Activated CD4-positive, alpha-beta T cell treated with anti-CD3 and anti-CD28 coated beads, Interleukin-2, amount 50 U/mL, for 1 hour (primary cell): Measurements from ENCODE around the gene USP25.

Experiments used
- DNase-seq: peaks from one replicate; pipeline ENCODE4 v3.0.0-alpha.2; 2020

Gene USP25

DNA sequence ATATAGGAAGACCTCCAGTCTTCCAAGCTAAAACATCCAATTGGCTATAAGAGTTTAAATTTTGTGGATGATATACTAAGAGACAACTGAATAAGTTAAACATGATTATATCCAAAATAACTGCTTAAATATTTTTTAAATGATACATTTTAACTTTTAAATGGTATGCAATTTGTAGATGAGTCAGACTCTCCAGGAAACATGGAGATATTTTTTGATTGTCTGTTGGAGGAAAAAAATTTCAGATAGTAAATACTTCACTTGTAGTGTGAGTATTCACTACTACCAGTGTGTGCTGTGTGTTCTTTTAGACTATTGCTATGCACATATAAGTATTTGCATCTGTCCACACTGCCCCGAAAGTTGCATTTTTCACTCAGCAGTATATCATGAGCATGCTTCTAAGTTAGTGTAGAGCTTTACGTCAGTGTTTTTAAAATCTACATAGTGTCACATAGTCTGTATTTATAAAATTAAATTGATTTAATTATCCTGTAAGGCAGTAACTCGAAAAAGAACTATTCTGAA, 91.1 kb downstream of the USP25 start:
- DNase-seq, result no peak

DNA sequence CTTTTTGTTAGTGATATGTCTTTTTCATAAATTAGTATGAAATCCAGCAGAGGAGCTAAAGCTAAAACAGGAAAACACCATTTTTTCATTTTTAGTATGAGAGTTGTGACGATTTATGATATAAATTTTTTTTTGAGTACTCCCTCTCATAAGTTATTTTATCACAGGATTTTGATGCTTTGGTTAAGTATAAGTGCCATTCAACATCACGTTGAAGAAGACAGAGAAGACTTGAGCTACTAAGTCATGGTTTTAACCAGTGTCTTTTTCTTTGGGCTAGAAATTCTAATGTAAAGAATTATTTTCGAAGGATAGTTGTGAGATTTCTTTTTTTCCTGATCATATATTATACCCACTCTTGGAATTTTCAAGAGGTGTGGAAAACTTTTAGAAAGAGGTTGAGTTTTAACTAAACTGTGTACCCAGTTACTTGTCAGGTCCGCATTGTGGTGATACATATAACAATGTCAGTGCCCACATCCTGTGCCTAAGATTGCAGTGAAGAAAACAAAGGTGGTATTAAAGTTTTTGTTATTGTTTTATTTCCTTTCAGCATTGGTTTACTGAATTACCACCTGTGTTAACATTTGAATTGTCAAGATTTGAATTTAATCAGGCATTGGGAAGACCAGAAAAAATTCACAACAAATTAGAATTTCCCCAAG, 93.8 kb downstream of the USP25 start:
- DNase-seq, result no peak

DNA sequence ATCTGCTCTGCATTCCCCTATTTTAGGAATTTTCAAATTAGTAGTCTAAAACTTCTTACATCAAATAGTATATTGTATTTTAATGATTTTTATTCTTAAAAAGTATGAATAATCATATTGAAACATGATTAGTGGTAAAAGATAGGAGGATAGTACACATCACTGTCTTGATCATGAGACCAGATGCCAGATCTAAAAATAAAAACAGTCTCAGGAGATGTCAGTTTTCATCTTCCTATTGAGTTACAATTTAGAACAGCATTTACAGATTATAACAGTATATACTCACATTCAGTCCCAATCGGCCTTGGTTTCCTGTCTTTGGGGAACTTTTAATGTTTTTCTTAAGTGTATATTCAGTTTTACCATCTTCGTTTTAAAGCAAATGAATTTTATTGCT, 95.9 kb downstream of the USP25 start:
- no peak for DNase-seq

DNA sequence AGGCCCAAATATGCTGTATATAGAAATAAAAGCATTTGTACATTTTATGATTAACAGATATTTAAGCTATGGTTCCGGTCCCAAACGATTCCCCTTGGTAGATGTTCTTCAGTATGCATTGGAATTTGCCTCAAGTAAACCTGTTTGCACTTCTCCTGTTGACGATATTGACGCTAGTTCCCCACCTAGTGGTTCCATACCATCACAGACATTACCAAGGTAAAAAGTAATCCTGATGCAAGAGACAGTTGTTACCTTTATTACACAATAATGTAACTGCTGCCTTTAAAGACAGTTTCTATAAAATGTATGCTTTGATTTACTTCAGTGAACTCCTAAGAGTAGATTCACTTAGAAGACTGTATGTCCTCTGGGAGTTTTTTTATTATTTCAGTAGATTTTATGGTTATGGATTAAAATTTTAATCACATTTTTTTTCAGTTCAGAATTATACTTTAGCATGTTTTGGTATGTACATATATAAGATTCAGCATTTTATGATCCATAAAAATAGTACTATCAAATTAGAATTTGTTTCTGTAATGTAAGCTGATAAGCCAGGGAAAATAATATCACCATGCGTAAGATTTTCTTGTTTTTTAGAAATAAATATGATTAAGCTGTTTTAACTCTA, 96.5 kb downstream of the USP25 start:
- DNase-seq, result no peak

DNA sequence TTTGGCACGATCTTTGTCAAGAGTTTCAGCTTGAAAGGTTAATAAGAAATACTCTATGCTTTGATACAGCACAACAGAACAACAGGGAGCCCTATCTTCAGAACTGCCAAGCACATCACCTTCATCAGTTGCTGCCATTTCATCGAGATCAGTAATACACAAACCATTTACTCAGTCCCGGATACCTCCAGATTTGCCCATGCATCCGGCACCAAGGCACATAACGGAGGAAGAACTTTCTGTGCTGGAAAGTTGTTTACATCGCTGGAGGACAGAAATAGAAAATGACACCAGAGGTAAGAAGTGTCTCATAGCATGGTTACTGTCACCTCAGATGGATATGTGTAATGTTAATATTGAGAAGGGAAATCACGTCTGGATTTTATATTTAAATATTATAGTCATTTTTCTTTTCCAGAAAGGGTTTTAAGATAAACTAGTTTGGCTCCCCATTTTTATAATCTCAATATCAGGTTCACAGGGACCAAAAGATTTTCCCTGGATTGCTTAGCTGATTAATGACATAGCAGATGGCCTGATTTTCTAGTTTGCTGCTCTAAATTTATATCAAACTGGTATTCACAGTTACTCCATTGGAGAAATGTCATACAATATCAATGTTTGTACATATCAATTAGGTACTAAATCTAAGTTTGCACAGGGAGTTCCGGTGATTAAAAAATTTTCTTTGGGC, 97.3 kb downstream of the USP25 start:
- DNase-seq, result no peak

DNA sequence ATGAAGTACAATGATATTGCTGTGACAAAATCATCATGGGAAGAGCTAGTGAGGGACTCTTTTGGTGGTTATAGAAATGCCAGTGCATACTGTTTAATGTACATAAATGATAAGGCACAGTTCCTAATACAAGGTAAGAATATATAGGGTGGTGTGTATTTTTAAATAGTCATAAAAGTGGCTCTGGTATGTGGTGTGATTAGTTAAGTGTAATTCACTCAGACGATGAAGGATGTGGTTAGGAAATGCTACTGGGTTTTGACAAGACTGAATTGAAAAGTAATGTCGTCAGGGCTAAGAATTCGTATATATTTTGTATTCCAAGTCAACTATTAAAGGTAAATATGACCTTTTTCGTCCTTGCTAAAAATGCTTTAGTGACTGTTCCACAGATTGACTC, 101.7 kb downstream of the USP25 start:
- DNase-seq, result no peak

DNA sequence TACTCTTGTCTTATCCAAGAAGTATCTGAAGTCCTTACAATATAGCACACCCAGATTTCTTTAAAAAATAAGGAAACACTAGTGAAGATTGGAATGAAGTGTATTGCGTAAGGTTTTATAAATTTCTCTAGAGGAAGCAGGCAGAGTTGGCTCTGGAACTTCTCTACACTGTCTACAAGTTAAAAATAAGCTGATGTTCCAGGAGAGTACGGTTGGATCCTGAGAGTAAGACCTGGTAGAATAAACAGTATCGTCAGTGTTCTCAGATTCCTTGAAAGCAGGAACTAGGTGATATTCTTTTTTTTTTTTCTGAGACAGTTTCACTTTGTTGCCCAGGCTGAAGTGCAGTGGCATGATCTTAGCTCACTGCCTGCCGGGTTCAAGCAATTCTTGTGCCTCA, 107.9 kb downstream of the USP25 start:
- no peak for DNase-seq

DNA sequence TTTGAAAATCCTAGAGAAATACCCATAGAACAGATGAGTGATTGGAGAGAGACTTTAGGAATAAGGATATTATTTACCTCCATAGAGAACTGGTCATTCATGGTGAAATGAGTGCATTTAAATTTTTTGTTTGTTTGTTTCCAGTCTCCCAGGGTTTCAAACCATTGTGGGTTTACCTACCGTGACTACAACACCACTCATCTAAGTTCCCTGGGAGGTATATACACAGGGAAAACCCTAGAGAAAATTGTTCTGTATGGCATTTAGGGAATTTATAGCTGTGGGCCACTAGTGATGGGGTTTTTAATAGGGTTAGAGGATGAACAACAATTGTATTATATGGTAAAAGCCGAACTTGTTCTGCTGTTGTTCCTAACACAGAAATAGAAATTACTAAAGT, 109.2 kb downstream of the USP25 start:
- no peak for DNase-seq

DNA sequence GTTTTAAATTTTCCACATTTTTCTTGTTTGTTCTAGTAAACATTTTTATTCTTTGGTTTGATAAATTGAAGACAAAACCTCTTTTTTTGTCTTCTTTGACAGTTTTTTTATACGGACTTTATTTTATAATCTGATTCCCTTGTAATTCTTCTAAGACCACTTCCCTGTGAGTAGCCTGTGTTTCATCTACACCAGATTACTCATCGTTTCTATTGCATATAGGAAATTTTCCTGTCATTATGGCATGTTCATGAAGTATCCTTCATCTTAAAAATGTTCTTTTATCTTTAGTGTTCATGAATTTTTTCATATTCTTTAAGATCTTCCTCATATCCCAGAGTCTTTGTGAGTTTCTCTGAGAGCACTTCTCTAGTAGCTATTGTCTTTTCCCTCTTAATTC, 109.8 kb downstream of the USP25 start:
- DNase-seq, result no peak

DNA sequence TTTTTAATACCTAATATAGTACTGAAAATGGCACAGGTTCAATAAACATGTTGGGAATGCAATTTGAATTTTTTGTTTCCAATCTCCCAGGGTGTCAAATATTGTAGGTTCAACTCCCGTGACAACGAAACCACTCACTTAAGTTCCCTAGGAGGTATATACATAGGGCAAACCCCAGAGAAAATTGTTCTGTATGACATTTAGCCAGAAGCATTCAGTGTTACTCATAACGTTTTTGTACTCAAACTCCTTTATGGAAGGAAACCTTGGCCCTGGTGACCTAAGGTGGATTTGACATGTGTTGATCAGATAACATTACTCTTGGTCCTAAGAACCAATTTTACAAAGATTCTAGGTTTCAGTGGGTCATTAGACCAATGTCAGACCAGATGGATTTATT, 110.6 kb downstream of the USP25 start:
- DNase-seq, result no peak

DNA sequence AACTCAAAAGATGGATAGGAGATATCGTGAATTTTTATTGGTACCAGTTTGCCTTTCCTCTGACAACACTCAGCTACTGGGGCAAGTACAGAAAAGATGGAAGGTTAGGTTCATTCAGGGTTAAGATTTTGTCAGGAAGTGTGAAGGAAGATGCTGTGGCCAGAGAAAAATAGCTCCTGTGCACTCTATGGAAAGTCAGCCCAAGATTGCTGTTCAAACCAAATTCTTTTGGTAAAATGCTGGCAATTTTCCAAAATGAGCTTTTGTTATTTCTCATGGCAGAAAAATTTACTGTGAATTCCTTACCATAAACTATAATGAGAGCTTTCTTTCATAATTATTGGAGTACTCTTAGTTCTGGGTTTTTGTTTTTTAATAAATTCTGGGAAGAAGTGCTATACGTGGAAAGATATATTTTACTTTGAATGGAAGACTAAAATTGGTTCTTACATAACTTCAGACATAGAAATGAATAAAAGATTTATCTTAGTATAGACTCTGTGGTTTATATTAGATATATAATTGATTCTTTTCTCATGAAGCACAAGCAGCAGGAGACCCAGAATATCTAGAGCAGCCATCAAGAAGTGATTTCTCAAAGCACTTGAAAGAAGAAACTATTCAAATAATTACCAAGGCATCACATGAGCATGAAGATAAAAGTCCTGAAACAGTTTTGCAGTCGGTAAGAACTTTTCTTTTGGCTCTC, 112.2 kb downstream of the USP25 start:
- no peak for DNase-seq

DNA sequence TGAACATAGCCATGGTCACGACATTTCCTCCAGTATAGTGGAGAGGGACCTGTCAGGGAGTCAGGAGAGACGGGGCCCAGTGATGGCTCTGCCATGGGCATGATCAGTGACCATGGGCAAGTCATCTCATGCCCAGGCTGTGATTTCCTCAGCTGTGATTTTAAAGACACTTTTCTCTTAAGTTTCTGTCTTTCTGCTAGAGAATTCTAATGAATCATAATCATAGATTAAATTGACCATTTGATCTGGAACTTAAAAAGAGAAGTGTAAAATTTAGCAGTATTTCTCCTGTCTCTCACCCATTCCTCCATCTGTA, 112.7 kb downstream of the USP25 start:
- no peak for DNase-seq

DNA sequence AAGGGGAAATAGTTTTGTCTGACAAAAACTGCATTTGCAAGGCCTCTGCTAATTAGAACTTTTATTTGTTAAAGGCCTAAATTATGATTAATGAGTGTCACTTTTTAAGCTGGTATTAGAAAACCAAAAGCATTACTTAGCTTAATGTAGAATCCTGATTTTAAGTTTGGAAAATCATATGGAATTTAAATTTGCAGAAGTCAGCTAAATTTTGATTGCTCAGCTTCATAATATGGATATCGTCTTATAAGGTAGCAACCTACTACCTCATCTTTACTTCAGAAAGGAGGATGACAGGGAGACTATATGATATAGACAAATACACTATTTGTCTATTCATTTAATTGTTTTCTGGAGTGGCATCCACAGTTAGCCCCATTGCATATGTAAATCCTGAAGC, 114.0 kb downstream of the USP25 start:
- no peak for DNase-seq

DNA sequence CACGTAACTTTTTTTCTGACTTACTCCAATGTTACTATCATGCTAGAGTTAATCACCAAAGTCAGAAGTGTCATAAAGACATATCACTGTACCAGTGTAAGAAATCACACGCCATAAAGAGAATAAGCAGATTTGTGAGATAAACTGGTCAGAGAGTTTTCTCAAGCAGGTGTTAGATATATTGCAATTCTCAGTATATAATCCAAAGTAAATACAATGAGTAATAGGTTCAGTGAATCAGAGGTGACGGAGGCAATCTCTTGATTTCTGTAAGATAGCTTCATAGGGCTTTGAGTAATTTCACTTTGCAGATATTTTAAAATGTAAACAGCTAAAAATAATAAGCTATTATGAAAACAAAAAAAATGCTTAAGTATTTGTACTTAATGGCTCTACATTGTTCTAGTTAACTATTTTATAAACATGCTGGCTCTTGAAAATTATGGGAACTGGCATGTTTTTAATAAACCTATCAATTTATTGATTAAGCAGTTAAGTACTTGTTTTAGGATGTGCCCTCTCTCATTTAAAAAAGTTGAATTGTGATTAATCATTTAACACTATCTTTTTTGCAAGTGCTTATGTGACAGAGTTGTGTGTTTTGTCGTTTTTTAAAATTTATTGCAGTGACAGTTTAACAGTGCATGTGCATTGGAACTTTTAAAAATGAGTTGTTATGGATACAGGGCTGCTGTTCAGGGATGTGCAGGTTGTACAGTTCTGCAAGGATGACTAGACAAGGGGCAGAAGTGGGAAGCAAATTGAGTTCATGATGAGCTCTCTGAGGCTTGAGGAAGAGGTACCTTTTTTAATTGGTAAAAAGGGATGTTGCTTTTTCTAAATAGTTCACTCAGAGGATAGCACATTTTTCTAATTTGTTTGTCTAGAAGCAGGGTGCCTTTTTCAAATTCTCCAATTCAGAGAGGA, 119.1 kb downstream of the USP25 start:
- DNase-seq, result no peak

DNA sequence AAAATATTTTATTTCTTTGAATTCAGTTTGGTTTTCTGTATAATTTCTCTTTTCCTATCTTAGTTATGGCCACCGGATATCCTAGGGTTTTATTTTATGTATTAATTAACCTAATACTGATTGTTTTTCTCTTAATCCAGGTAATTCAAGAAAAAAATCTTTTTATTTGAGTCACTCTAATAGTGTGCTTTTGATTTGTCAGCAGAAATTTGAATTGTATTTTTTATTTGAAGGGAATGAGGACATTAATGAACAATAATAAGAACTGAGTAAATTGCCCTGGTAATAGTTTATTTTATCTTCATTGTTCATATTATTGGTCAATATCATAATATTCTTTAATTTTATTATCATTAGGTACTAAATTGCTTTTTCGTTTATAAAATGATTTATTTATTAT, 120.1 kb downstream of the USP25 start:
- no peak for DNase-seq

DNA sequence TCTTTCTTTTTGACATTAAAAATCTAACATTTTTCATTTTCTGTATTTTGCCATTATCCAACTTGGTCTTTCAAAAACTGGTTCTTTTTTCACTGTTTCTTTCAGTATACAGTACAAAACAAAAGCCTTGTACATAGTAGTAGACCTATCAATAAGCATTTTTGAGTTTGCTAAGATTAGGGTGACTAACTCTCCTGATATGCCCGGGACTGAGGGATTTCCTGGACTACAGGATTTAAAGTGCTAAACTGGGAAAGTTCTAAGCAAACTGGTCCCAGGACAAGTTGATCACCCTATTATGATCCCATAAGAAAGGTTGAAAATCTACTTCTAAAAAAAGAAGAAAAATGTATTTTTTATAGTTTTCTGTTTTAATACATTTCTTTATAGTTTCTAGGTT, 120.9 kb downstream of the USP25 start:
- no peak for DNase-seq

DNA sequence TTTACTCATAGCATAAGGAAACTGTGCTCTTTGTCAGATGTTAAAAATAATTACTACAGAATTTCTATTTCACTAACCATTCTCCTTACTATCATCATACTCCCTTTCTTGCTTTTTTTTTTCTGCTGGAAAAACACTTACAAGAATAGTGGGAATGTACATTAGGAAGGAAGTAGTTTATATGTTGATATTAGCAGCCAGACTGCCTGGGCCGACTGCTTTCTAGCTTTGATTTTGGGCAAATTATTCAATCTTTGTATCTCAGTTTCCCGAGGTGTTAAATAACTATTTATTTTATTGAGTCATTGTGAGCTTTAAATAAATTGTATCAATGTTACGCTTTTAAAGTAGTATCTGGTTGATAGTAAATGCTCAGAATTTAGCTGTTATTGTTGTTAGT, 122.4 kb downstream of the USP25 start:
- no peak for DNase-seq

DNA sequence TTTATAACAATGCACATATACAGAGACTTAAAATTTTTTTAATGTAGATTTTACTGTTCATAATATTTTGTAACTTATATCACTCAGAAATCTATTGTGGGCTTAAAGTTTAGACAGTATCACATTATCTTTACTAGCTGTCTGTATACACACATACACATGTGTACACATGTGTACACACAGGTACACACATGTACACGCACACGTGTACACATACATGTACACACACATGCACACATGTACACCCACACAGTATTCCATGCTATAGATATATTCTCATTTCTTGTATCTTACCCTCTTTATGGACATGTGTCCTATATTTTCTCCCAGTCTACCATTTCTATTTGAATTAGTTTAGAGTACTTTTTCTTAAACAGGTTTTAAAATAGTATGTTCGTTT, 123.3 kb downstream of the USP25 start:
- DNase-seq, result no peak

DNA sequence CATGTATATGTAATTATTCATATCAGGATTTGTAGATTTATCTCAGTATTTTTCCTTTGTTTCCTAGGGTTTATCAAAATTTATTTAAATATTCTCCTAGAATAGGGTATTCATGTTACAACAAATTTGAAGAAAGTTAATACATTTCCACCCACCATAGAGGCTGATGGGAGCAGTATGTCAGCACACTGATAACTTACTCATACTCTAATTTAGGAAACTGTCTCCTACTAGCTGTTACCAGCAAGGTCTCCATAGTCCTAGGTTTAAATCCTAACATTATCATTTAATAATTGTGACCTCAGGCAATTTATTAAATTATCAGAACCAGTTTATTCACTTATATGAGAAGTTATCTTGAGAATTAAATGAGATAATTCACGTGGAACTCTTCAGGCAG, 127.0 kb downstream of the USP25 start:
- no peak for DNase-seq

DNA sequence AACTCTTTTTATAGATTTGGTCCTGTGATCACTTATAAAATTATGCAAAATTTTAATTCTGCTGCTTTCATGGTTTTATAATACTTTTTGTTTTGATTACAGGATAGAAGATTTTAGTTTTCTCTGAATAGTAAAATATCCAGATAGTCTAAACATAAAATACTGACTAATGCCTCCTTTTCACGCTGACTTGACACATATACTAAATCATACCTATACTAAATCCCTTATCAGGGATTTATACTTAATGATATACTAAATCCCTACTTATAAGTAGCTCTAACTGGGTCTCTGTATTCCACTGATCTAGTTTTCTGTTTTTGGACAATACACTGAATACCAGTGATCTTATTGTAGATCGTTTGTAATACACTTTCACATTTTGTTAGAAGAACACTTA, 128.0 kb downstream of the USP25 start:
- no peak for DNase-seq

DNA sequence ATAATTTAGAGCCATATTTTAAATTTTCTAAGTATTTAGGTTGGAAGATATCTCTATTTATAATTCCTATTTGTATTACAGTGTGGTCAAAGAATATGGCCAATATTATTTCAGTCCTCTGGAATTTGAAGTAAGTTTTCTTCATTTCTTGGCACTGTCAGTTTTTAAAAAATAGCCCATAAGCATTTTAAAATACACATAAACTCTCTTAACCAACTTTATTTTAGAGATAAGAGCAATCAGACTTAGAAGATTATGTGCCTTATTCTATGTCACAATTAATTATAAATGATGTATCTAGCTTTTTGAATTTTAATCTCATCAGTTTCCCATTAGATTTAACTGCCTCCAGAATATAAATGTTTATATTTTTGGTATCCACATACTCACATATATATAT, 130.8 kb downstream of the USP25 start:
- no peak for DNase-seq

DNA sequence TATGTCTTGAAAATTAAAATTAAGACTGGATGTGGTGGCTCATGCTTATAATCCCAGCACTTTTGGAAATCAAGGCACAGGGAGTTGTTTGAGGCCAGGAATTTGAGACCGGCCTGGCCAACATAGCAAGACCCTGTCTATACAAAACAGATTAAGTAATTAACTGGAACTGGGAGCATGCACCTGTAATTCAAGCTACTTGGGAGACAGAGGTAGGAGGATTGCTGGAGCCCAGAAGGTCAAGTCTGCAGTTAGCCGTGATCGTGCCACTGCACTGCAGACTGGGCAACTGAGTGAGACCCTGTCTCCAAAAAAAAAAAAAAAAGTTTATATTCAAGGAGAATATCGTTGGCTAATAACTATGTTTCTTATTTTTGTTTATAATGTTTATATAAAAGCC, 139.2 kb downstream of the USP25 start:
- no peak for DNase-seq

DNA sequence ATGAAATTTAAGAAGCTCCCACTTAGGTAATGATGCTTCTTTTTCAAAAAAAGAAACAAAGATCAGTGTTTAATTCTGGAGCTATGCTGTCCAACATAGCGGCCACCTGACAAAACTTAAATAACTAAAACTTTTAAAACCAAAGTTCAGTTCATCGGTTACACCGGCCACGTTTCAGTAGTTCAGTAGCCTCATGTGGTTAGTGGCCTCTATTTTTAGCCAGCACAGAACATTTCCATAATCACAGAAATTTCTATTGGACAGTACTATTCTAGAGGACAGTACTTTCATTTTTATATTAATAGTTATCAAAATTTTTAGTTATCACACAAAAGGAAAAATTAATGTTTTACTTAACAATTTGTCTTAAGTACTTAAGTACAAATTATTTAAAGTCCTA, 141.0 kb downstream of the USP25 start:
- DNase-seq, result no peak
